Gastroesophageal sphincter (tissue), 4 donors: Measurements from ENCODE around the gene ARRDC1. TPM values are rescaled to one million over a fixed set of nuclear protein-coding genes. Genes with fewer than 3 reads are reported as not detected.
A peak's percentile ranks its signal among the peaks of the same experiment; 100 is the strongest.
"Not testable (repeated sequence)": the region's sequence is repeated elsewhere in the genome, so short reads cannot be mapped to it uniquely, and the experiment has no call there.

Experiments
- ATAC-seq: fragments of 150-250 bp; one replicate; pipeline ENCODE4 v1.9.1; 2016; ENCODE audit warnings: mild to moderate bottlenecking, moderate library complexity
- H3K27ac ChIP-seq, 4 donors: fragments of 200-600 bp; sonication (generic) in 3 of 4; 1 replicate in 3 of 4; 2 replicates in 1 of 4; pipeline ENCODE4 v1.5.1; 2016 to 2019
- H3K27me3 ChIP-seq: fragments of 200-600 bp; sonication (generic); one replicate; pipeline ENCODE4 v1.5.1; 2019
- H3K36me3 ChIP-seq, 2 donors: fragments of 200-600 bp; sonication (generic); one replicate each; pipeline ENCODE4 v1.5.1; 2019; ENCODE audit warnings: control low read depth in 1 of 2
- H3K4me1 ChIP-seq, 3 donors: fragments of 200-600 bp; sonication (generic); 1 replicate in 2 of 3; 2 replicates in 1 of 3; pipeline ENCODE4 v1.5.1; 2016 to 2019; ENCODE audit warnings: control low read depth in 2 of 3
- H3K4me3 ChIP-seq, 2 donors: fragments of 200-600 bp; sonication (generic); one replicate each; pipeline ENCODE4 v1.5.1; 2019; ENCODE audit warnings: mild to moderate bottlenecking in 1 of 2, moderate library complexity in 1 of 2
- H3K9me3 ChIP-seq, 3 donors: fragments of 200-600 bp; sonication (generic); one replicate each; pipeline ENCODE4 v1.5.1; 2017 to 2019; ENCODE audit warnings: control low read depth in 2 of 3
- CTCF ChIP-seq, 4 experiments: fragments of 200-600 bp in 2 of 4; fragments of 450-650 bp in 2 of 4; sonication (generic) in 1 of 4; IDR thresholded peaks; one replicate each; pipeline ENCODE4 v1.5.1; 2017 to 2019; ENCODE audit warnings: antibody characterized with exemption in 4 of 4, mild to moderate bottlenecking in 2 of 4, moderate library complexity in 2 of 4
- EP300 ChIP-seq: sonication (generic); formaldehyde crosslinking; IDR thresholded peaks from one replicate; pipeline ENCODE4 v1.6.1; 2017; ENCODE audit warnings: antibody characterized with exemption, mild to moderate bottlenecking
- POLR2A ChIP-seq, 2 donors: fragments of 450-650 bp; IDR thresholded peaks; one replicate each; pipeline ENCODE4 v1.6.1; 2017; ENCODE audit warnings: antibody characterized with exemption in 2 of 2, mild to moderate bottlenecking in 2 of 2, moderate library complexity in 1 of 2
- POLR2AphosphoS5 ChIP-seq: sonication (generic); formaldehyde crosslinking; IDR thresholded peaks from one replicate; pipeline ENCODE4 v1.6.1; 2017; ENCODE audit warnings: antibody characterized with exemption
- WGBS, 2 donors: methylation state at CpG; one replicate each; pipeline ENCODE4 v1.1.5; 2018; ENCODE audit warnings: low coverage in 1 of 2; 5-methylcytosine and 5-hydroxymethylcytosine counted together
- total RNA-seq, 4 donors: library from RNA; depleted of rRNA; stranded (reverse); fragments of >200 nt; gene quantifications; one replicate each; pipeline ENCODE4 v1.1.0, GENCODE V29; 2016

Gene ARRDC1
- total RNA-seq, 4 donors from 2014 or later = 16.0 to 25.1 (median 21.9) TPM

- TF ChIP-seq CTCF (IDR thresholded peaks at IDR 0.05) (peak in 1 of 4 experiments; percentile 7), POLR2AphosphoS5 (no peak)
- H3K4me1 ChIP-seq = peaks cover 0 to 31% (median 6%) of the 10 kb centered on the region in 3 donors
- peak within 1 kb of the TSS; percentile 68 to 79 for H3K4me3 ChIP-seq
- no peaks in the 10 kb centered on the region for H3K27me3 ChIP-seq
- H3K9me3 ChIP-seq = no peaks in the 10 kb centered on the region
- H3K27ac ChIP-seq = peak within 1 kb of the TSS in 3 of 4 donors; percentile 77 to 82 (median 82)
- WGBS, 2 donors = 0 to 1% methylated on average over 12 to 20 of the region's 113 CpGs
- peak; percentile 99 for ATAC-seq
- H3K36me3 ChIP-seq = peaks cover 0 to 29% of the 10 kb centered on the region in 2 donors
Observed at GRCh38 chr9:137590469-137591383, 14.8 kb upstream of the ARRDC1 start, which contains the start of gene ZMYND19. Gene ZMYND19 (minus strand): TSS chr9:137590512. CDS start chr9:137590263, 249 bp downstream.

GRCh38 chr9:137592767-137593166 is 12.7 kb upstream of the ARRDC1 start:
- TF ChIP-seq POLR2A (IDR thresholded peaks at IDR 0.05) = no peak
- TF ChIP-seq CTCF (IDR thresholded peaks at IDR 0.05) = no peak
- TF ChIP-seq EP300 = no peak
- TF ChIP-seq POLR2AphosphoS5 = no peak
- 63 to 72% methylated on average over 2 to 3 of the region's 7 CpGs for WGBS, 2 donors
- no peak for ATAC-seq
- no peaks in the 10 kb centered on the region for H3K9me3 ChIP-seq
- no peak overlapping the region for H3K4me3 ChIP-seq
- H3K36me3 ChIP-seq = peaks cover 0 to 9% of the 10 kb centered on the region in 2 donors
- H3K27me3 ChIP-seq = no peaks in the 10 kb centered on the region
- H3K4me1 ChIP-seq = peaks cover 0 to 31% (median 6%) of the 10 kb centered on the region in 3 donors
- no peak overlapping the region for H3K27ac ChIP-seq

GRCh38 chr9:137593176-137593575 is 12.3 kb upstream of the ARRDC1 start:
- Histone ChIP-seq H3K27ac (no peak overlapping the region), H3K27me3 (no peaks in the 10 kb centered on the region)

GRCh38 chr9:137596577-137596976 is 8.9 kb upstream of the ARRDC1 start:
- H3K27ac ChIP-seq, ATAC-seq, H3K4me3 ChIP-seq, H3K27me3 ChIP-seq, H3K36me3 ChIP-seq, H3K4me1 ChIP-seq, H3K9me3 ChIP-seq: not testable (repeated sequence)
- WGBS, 2 donors = 96 to 100% methylated on average over 2 of the region's 7 CpGs

More at GRCh38 chr9:137593176-137593575, 12.3 kb upstream of the ARRDC1 start:
- no peak for ATAC-seq
- Histone ChIP-seq H3K9me3 (no peaks in the 10 kb centered on the region), H3K36me3 (peaks cover 0 to 5% of the 10 kb centered on the region in 2 donors), H3K4me1 (peaks cover 0 to 27% (median 6%) of the 10 kb centered on the region in 3 donors), H3K4me3 (no peak overlapping the region)
- WGBS, 2 donors = 64 to 75% methylated on average over 8 to 12 of the region's 12 CpGs
- TF ChIP-seq POLR2AphosphoS5 (no peak), POLR2A (IDR thresholded peaks at IDR 0.05) (no peak), EP300 (no peak), CTCF (IDR thresholded peaks at IDR 0.05) (no peak)

GRCh38 chr9:137598943-137599342 is 6.5 kb upstream of the ARRDC1 start:
- 66 to 72% methylated on average over 6 of the region's 8 CpGs for WGBS, 2 donors
- no peak for TF ChIP-seq POLR2A (IDR thresholded peaks at IDR 0.05)
- no peak for TF ChIP-seq EP300
- no peaks in the 10 kb centered on the region for H3K9me3 ChIP-seq
- H3K4me1 ChIP-seq = peaks cover 0 to 4% (median 0%) of the 10 kb centered on the region in 3 donors
- H3K27me3 ChIP-seq = no peaks in the 10 kb centered on the region
- H3K27ac ChIP-seq = no peak overlapping the region
- no peak overlapping the region for H3K4me3 ChIP-seq
- H3K36me3 ChIP-seq = no peaks in the 10 kb centered on the region
- ATAC-seq = no peak

GRCh38 chr9:137602661-137603060 is 2.8 kb upstream of the ARRDC1 start:
- no peaks in the 10 kb centered on the region for H3K36me3 ChIP-seq
- 5 to 8% methylated on average over 2 of the region's 3 CpGs for WGBS, 2 donors
- TF ChIP-seq CTCF (IDR thresholded peaks at IDR 0.05) = no peak
- no peak for TF ChIP-seq POLR2A (IDR thresholded peaks at IDR 0.05)
- TF ChIP-seq EP300 = no peak
- no peak for TF ChIP-seq POLR2AphosphoS5

More at GRCh38 chr9:137602661-137603060, 2.8 kb upstream of the ARRDC1 start:
- no peak for ATAC-seq
- H3K27ac ChIP-seq = no peak overlapping the region
- H3K9me3 ChIP-seq = no peaks in the 10 kb centered on the region
- no peak overlapping the region for H3K4me3 ChIP-seq
- H3K4me1 ChIP-seq = peaks cover 0 to 36% (median 20%) of the 10 kb centered on the region in 3 donors
- H3K27me3 ChIP-seq = no peaks in the 10 kb centered on the region
